Dermis lymphatic vessel endothelial cell (primary cell): Measurements from ENCODE around the gene L1TD1. TPM values are rescaled to one million over a fixed set of nuclear protein-coding genes. Genes with fewer than 3 reads are reported as not detected.

ENCODE experiments used
- total RNA-seq: library from RNA; depleted of rRNA; stranded (reverse); fragments of >200 nt; gene quantifications from 2 replicates; pipeline ENCODE4 v1.2.1, GENCODE V29; 2014

The L1TD1 gene
- not detected in 2 replicates for total RNA-seq

GRCh38 chr1:62194651-62195544, at the start of gene L1TD1:
L1TD1 (plus strand) TSS chr1:62194849; CDS start chr1:62206629, 11,780 bp downstream.

Other genes with a start within 250 kb of the L1TD1 start
- not detected in 2 replicates for gene KANK4, start 124.6 kb downstream of the L1TD1 start, total RNA-seq
- gene USP1, start 242.2 kb downstream of the L1TD1 start, total RNA-seq = 20.0 and 24.7 TPM in 2 replicates